HG02623 (cell line): ENCODE results near the gene TMEM187.
"Not testable (repeated sequence)": the region's sequence is repeated elsewhere in the genome, so short reads cannot be mapped to it uniquely, and the experiment has no call there.

Experiments used
- ATAC-seq: cut with Tn5 transposase; IDR thresholded peaks from one replicate; pipeline ENCODE4 v1.9.1; 2021; ENCODE audit warnings: moderate library complexity; ENCODE audit not compliant: unreplicated experiment

TMEM187 gene

DNA sequence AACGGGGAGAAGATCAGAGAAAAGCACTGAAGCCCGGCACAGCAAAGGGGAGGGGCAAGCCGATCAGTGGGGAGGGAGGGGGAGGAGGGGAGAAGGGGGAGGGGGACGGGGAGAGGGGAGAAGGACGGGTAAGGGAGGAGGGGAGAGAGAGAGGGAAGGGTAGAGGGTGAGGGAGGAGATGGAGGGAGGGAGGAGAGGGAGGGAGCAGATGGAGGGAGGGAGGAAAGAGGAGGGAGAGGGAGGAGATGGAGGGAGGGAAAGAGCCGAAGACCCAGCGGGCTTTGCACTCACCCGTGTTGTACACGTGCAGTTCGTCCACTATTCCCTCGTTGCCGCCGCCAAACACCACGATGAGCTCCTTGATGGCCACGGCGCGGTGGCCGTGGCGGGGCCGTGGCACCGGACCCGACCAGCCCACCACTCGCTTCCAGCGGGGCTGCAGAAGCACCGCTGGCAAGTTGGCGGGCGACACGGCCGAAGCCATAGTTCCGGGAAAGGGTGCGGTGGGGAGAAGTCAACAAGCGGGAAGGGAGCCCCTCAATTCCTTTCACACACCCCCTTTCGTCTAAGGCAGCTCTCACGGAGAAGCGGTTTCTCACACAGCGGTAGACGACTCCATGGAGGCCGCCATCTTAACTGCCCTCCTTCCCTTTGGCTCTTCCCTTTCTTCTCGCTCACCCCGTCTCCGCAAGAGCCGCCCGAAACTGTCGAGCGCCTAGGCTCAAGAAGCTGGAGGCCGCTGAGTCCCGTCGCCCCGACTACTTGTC lies 2.0 kb upstream of the TMEM187 start:
- ATAC-seq = no peak

DNA sequence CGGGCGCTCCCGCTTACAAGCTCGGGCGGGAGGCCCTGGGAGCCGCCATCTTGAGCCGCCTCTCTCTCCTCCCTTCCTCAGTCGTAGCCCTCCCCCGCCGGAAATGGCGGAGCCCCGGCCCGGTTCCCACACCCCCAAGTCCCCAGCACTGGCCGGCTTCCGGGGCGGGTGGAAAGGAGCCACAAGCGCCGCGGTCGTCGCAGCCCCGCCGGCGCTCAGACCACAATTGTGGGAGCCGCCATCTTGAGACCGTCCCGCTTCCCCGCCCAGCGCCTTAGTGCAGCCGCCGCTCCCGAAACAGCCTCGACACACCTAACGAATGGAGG lies 1.5 kb upstream of the TMEM187 start:
- peak; percentile 31 for ATAC-seq

DNA sequence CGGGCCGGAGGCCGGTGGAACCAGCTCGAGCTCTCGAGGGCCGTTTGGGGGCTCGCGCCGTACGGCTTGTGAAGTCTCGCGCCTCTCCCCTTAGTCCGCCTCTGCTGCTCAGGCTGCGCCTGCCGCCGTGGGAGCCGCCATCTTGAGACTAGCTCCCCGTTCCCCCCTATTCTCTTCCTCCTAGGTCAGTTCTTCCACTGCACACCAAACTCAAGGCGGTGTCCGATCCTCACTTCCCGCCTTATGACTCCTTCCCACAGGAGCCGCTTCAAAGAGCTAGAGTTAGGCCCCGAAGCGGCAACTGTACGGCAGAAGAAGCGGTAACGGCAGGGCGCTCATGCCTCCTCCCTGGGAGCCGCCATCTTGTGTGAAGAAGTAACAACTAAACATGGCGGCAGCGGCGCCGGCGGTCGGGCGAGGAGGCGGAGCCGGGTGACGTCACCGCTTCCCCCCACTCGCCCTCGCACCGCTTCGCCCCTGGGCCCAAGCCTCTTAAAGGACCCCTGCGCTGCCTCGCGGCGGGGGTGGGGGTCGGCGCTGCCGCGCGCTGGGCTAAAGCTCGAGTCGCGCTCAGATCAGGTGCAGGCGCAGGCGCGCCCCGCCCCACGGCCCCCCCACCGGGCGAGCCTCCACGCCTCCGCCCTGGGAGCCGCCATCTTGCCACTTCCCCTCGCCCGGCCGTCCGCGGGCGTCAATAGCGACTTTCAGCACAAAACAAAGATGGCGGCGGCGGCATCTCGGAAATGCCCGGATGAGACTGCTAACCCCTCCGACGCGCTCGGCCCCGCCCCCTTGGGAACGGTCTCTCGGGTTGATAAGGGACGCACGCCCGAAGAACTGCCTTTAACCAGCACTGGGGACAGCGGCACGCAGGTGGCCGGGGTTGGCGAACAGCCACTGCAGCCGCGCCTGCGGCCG lies 845 bp upstream of the TMEM187 start, which contains the start of gene HCFC1:
HCFC1 (minus strand) TSS at position 369 of the 918 bp plus-strand sequence. CDS start 978 bp downstream, outside the sequence.
- peak; percentile 35 for ATAC-seq

DNA sequence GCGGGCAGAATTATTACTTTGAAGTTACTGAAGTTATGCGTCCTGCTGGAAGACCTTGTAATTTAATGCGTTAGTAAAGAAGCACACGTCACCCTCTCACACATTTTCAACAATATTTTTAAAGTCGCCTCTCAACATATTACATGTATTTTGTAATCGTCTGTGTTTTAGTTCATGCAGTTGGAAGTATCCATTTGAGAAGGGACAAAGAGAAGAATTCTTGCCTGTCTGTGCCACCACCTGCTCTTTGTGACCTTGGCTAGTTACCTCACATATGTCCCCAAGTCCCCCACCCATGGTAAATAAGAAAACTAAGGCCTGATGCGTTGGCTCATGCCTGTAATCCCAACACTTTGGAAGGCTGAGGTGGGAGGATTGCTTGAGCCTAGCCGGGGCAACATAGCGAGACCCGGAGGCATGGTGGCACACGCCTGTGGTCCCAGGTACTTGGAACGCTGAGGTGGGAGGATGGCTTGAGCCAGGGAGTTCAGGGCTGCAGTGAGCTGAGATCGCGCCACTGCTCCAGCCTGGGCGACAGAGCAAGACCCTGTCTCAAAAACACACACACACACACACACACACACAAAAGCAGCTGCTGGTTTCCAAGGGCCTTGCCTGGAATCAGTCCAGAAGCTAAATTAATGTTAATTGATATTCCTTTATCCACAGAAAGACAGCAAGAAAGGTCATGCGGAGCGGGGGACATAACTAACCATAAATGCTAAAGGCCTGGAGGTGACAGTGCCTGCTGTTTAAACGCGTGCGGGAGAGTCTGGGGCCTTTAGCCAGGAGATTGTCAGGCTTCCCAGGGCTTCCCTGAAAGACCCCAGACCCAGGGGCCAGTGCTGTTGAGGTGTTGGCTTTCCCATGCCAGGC lies 811 bp downstream of the TMEM187 start:
- ATAC-seq = no peak

DNA sequence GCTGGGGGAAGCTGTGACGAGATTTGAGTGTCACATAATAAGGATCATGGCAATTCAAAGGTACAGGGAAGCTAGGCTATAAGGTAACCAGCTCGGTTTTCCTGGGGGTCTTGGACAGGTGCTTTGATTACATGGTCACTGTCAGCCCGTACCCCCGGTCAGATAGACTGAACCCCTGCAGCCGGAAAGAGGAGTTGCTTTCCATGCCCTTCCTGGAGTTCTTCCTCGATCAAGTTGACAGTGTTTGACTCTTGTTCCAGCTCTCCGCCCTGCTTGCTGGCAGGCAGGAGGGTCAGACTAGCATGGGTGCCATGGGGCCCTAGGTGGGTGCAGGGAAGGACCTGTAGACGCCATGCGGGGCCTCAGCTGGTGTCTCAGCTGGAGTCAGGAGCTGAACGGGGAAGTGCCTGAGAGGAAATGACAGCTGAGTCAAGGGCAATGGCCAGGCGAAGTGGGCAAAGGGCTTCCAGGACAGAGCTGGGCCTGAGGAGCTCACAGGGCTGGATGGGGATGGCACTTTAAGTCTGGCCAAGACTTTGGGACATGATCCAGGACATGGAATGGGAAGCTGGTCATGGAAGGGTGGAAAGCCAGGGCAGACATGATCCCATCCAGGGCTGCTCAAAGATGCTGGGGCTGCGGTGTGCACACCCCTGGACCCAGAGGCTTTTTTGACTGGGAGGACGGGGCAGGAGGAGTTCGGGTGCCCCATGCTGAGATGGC lies 1.6 kb downstream of the TMEM187 start:
- no peak for ATAC-seq

DNA sequence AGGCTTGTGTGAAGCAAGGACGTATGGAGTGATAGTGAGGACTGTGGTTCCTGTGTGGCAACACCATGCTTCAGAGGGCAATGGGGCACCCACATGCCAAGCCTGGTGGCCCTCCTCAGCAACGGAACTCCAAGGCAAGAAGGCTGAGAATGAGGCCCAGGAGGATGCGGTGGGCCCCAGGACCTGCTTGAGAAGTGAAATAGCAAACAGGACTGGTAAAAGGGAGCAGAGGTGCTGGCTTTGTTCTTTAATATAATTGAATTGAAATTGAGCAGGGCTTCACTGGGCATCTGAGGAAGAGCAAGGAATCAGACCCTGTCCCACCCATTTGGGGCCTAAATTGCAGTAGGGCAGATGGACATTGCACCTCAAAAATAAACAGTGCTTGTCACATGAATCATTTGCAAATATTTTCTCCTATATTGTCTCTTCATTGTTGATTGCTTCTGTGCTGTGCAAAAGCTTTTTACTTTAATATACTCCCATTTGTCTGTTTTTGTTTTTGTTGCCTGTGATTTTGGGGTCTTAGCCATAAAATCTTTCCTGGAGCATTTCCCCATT lies 2.3 kb downstream of the TMEM187 start:
- no peak for ATAC-seq

DNA sequence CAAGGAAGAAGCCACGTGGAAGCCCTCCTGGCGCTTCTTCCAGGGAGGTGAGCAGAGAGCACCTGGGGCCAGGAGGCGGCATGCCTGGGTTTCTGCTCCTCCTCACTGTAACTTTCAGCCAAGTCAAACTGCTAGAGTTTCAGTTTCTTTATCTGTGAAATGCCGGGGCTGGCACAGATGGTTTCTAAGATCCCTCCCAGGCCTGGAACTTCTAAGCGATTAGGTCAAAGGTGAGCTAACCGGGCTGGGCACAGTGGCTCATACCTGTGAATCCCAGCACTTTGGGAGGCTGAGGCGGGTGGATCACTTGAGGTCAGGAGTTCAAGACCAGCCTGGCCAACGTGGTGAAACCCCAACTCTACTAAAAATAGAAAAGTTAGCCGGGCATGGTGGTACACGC lies 7.8 kb downstream of the TMEM187 start:
- not testable (repeated sequence) for ATAC-seq

DNA sequence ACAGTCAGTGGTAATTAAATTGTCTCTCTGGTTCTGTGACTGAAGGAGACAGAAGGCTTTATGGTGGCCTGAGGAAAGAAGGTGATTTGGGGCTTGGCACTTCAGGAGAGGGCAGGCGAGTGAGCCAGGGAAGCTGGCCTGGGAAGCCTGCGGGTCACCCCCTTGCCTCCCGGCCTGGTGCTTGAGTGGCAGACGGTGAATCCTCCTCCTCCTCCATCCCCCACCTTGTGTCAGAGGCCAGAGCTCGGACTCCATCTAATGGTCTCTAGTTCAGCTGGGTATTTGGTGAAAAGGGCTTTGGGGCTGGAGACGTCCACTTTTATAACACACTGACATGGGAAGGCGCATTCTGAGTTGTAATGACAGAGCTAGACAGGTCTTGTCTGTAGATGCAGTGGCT lies 8.7 kb downstream of the TMEM187 start:
- no peak for ATAC-seq

DNA sequence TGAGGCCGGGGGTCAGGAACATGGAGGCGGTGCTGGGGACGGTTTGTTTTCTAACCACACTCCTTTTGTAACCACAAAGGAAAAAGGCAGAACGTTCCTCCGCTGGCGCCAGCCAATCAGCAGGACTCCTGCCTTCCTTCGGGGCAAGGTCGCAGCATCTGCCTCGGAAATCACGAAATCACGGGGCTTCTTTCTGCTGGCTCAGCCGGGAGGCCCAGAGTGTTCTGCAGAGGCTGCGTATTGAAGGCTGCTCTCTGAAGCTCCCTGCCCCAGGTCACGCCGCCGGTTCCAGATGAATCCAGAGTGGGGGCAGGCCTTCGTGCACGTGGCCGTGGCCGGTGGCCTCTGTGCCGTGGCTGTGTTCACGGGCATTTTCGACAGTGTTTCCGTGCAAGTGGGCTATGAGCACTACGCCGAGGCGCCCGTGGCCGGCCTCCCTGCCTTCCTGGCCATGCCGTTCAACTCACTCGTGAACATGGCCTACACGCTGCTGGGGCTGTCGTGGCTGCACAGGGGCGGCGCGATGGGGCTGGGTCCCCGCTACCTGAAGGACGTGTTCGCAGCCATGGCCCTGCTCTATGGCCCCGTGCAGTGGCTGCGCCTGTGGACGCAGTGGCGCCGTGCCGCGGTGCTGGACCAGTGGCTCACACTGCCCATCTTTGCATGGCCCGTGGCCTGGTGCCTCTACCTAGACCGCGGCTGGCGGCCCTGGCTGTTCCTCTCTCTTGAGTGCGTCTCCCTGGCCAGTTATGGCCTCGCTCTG lies 9.4 kb downstream of the TMEM187 start:
- no peak for ATAC-seq

DNA sequence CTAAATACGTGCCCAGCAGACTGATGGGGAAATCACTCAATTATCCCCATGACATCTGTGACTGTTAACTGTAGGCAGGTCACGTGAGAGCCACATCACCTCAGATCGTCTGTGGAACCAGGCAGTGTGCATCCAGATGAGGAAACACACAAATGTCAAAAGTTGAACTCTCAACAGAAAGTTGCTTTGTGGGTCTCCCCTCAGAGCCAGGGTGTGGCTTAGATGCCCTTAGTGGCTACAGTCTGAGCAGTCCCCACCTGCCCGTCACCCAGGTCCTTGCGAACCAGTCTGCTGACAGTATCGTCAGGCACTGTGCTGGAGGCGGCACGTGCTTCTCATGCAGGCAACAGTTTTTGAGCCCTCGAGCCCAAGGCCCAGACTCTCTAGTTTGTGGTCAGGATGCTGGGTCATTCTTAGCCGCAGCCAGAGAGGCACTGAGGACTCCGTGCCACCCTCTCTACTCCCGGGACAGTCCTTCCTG lies 10.8 kb downstream of the TMEM187 start:
- ATAC-seq = no peak

DNA sequence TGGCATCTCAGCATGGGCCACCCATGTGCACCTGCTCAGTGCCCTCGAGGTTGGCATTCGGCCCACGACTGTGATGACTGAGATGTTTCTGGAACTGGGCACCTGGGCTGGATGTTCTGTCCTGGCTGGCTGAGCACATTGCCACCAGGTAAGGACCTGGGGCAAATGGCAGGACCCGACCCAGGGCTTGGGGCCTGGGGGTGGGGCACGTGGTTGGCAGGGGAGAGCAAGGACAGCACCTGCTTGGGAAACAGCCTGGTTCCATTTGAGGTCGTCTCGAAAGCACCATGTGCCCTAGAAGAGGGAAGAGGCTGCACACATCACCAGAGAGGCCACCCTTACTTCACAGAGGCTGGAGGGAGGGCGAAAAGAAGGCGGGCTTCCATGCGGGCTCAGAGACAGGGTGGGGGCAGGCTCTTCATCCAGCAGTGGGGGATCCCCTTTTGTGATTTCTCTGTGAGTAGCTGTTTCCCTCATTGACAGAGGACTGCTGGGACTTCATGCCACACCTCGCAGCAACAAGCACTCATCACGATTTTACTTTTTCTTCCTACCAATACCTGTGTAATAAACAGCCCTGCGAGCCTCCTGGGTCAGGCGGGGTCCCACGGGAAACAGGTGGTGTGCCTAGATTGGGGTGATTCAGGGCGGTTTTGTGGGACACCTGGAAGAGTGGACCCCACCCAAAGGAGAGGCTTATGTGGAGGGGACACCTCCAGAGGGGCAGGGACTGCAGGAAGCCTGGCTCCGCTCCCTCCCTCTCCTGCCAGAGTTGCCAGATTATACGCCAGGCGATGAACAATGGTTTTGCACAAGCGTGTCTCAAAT lies 12.0 kb downstream of the TMEM187 start:
- ATAC-seq = no peak

DNA sequence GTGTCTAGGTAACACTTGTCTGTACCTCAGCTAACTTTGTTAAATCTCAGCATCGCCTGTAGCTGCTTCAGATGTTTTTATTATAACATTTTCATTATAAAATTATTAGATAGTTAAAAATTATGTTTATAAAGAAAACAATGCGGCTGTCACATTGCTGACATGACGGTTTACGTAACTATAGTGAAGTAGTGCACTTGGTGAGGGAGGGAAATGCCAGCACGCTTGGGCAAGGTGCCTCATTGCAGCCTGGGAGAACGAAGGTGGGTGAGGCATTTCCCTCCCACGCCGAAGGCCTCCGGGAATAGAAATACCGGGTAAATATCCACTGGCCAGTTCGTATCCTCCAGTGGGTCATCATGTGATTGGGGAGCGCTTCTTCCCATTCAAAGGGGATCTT lies 15.9 kb downstream of the TMEM187 start:
- ATAC-seq = no peak

DNA sequence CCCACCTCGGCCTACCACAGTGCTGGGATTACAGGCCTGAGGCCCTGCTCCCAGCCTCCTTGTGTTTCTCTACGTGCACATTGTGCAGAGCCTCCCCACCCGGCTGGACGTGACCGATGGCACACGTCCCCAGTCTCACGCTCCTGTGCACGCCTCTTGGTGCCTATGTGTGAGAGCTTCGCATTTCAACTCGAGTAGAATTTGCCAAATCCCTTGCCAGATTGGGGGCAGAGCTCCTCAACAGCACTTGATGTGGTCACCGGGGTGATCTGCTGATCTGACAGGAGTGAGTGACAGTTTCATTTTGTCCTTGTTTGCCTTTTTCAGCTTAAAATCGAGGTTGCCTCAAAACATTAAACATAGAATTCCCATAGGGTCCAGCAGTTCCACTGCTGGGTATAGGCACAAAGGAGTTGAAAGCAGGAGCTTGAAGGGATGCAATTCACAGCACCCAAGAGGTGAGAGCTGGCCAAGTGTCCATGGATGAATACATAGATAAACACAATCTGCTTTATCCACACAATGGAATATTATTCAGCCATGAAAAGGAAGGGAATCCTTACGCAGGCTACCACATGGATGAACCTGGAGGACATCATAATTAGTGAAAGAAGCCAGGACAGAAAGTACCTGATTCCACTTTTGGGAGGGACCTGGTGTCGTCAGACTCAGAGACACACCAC lies 17.6 kb downstream of the TMEM187 start:
- no peak for ATAC-seq

DNA sequence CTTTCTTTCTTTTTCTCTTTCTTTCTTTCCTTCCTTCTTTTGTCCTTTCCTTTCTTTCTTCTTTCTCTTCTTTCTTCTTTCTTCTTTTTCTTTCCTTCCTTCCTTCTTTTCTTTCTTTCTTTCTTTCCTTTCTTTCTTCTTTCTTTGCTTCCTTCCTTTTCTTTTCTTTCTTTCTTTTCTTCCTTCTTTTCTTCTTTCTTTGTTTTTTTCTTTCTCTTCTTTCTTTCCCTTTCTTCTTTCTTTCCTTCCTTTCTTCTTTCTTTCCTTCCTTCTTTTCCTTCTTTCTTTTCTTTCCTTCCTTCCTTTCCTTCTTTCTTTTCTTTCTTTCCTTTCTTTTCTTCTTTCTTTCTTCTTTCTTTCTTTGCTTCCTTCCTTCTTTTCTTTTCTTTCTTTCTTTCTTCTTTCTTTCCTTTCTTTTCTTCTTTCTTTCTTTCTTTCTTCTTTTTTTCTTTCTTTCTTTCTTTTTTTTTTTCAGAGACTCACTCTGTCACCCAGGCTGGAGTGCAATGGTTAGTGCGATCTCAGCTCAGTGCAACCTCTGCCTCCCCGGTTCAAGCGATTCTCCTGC lies 18.5 kb downstream of the TMEM187 start:
- no peak for ATAC-seq

DNA sequence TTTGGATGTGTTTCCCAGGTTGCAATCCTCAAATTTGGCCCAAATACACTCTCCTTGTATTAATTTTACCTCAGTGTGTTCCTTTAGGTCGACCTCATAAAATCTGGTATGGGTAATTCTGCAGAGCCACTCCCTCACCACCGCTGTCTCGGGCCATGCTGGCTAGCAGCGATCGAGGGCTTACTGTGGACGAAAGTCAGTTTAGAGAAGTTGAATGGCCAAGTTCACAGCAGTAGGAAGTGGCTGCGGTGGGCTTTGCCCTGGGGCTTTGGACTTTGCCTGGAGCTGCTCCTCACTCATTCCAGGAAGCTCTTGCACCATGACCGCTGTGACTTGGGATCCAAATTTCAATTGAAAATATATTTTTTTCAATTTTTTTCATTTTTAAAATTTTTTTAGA lies 19.6 kb downstream of the TMEM187 start:
- no peak for ATAC-seq

DNA sequence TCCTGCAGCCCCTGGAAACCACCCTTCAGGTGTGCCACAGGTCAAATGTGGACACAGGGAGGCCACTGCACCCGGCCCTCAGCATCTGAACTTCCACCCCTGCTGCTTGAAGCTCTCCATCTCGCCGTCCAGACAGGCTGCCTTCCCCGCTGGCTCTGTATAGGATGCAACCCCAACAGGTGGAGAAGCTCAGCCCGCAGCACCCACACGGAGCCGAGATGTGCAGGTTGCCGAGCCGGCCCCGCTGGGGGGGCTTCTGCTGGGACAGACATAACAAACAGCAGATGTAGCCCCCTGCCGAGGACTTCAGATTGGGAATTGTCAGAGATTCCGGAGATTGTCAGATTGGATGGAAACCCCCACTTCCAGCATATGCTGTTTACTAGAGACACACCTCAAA lies 20.5 kb downstream of the TMEM187 start:
- ATAC-seq = no peak

DNA sequence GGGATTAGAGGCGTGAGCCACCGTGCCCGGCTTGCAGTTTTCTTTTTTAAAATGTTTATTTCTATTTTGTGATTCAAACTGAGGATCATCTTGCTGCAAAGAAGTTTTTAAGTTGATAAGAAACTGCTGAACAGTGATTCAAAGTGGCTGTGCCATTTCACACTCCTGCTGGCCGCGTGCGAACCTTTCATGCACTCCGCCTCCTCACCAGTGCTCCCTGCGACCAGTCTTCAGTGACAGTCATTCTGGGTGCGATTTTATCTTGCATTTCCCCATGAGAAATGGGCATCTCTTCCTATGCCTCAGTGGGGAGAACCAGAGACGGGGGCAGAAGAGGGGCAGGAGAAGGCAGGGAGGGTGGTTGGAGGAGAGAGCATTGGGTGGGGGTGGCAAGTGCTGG lies 21.4 kb downstream of the TMEM187 start:
- no peak for ATAC-seq

DNA sequence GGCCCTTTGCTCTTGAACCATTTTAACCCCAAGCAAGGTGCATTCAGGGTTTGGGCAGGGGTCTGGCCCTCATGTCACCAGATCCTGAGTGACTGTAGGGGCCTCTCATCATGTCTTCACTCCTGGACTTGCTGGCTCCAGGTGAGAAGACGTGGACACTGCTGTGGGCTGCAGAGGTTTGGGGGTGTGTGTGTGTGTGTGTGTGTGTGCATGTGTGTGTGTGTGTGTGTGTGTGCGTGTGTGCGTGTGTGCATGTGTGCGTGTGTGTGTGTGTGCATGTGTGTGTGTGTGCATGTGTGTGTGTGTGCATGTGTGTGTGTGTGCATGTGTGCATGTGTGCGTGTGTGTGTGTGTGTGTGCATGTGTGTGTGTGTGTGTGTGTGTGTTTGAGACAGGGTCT lies 21.8 kb downstream of the TMEM187 start:
- not testable (repeated sequence) for ATAC-seq
